ENCODE data around the gene ST3GAL5.

The ST3GAL5 gene

GRCh38 chr2:85865539-85866164 is 23.1 kb downstream of the ST3GAL5 start:
- DNase-seq, result peak; percentile 74

GRCh38 chr2:85864654-85865053 is 24.1 kb downstream of the ST3GAL5 start:
- no peak for DNase-seq

- DNase-seq, result no peak
Measured at GRCh38 chr2:85862426-85862825, 26.4 kb downstream of the ST3GAL5 start.

- no peak for DNase-seq
Measured at GRCh38 chr2:85861650-85862049, 27.1 kb downstream of the ST3GAL5 start.

- no peak for DNase-seq
Measured at GRCh38 chr2:85861180-85861579, 27.6 kb downstream of the ST3GAL5 start.

GRCh38 chr2:85858841-85859240 is 29.9 kb downstream of the ST3GAL5 start:
- no peak for DNase-seq

GRCh38 chr2:85854897-85855296 is 33.9 kb downstream of the ST3GAL5 start:
- DNase-seq, result no peak

- no peak for DNase-seq
Measured at GRCh38 chr2:85854166-85854509, 34.7 kb downstream of the ST3GAL5 start.

- no peak for DNase-seq
Measured at GRCh38 chr2:85853499-85854165, 35.2 kb downstream of the ST3GAL5 start.

GRCh38 chr2:85852937-85853498 is 35.8 kb downstream of the ST3GAL5 start:
- DNase-seq, result peak; percentile 32

GRCh38 chr2:85852152-85852840 is 36.5 kb downstream of the ST3GAL5 start:
- DNase-seq, result no peak

GRCh38 chr2:85851253-85852151 is 37.3 kb downstream of the ST3GAL5 start:
- DNase-seq, result peak; percentile 26

GRCh38 chr2:85850451-85850850 is 38.3 kb downstream of the ST3GAL5 start:
- no peak for DNase-seq

GRCh38 chr2:85847051-85847588 is 41.7 kb downstream of the ST3GAL5 start:
- DNase-seq, result no peak

- DNase-seq, result peak; percentile 67
Measured at GRCh38 chr2:85846411-85846810, 42.4 kb downstream of the ST3GAL5 start.

GRCh38 chr2:85844486-85844885 is 44.3 kb downstream of the ST3GAL5 start:
- DNase-seq, result no peak

- no peak for DNase-seq
Measured at GRCh38 chr2:85843543-85843942, 45.2 kb downstream of the ST3GAL5 start.

- no peak for DNase-seq
Measured at GRCh38 chr2:85840091-85840490, 48.7 kb downstream of the ST3GAL5 start.

- no peak for DNase-seq
Measured at GRCh38 chr2:85839461-85839860, 49.3 kb downstream of the ST3GAL5 start.

GRCh38 chr2:85838641-85839040 is 50.1 kb downstream of the ST3GAL5 start:
- DNase-seq, result no peak

GRCh38 chr2:85838181-85838580 is 50.6 kb downstream of the ST3GAL5 start:
- no peak for DNase-seq

- peak; percentile 53 for DNase-seq
Measured at GRCh38 chr2:85834466-85834865, 54.3 kb downstream of the ST3GAL5 start.

GRCh38 chr2:85831735-85832134 is 57.1 kb downstream of the ST3GAL5 start:
- no peak for DNase-seq

Measured in fibroblast of upper back skin (primary cell).